Neural cell (in vitro differentiated cells): Measurements from ENCODE around the gene ATP13A3. TPM values are rescaled to one million over a fixed set of nuclear protein-coding genes. Genes with fewer than 3 reads are reported as not detected.

Source experiments
- H2AFZ ChIP-seq: fragments of 200-600, 300-800 bp; sonication (generic), shearing (Covaris generic); 2 replicates; pipeline ENCODE4 v1.6.0; 2014; ENCODE audit warnings: low read depth, mild to moderate bottlenecking, antibody characterized with exemption, low read length, moderate library complexity
- H3F3A ChIP-seq: fragments of 200-600 bp; shearing (Covaris generic); 2 replicates; pipeline ENCODE4 v1.6.1; 2016; ENCODE audit warnings: mild to moderate bottlenecking, moderate library complexity, mixed read lengths, antibody characterized with exemption, low read length; ENCODE audit not compliant: insufficient read depth, poor library complexity, severe bottlenecking
- H3K27ac ChIP-seq: fragments of 200-600, 300-800 bp; sonication (generic), shearing (Covaris generic); 2 replicates; pipeline ENCODE4 v1.5.1; 2014; ENCODE audit warnings: mild to moderate bottlenecking, low read length, moderate library complexity
- H3K27me3 ChIP-seq: fragments of 300-800, 200-600 bp; sonication (generic), shearing (Covaris generic); 2 replicates; pipeline ENCODE4 v1.6.0; 2014; ENCODE audit warnings: mild to moderate bottlenecking, low read depth, low read length, moderate library complexity; ENCODE audit not compliant: insufficient read depth
- H3K36me3 ChIP-seq: fragments of 300-800, 200-600 bp; sonication (generic), shearing (Covaris generic); 2 replicates; pipeline ENCODE4 v1.5.1; 2014; ENCODE audit warnings: mild to moderate bottlenecking, antibody characterized with exemption, low read length, moderate library complexity; ENCODE audit not compliant: insufficient read depth
- H3K4me2 ChIP-seq: fragments of 300-800, 200-600 bp; sonication (generic), shearing (Covaris generic); 2 replicates; pipeline ENCODE4 v1.6.0; 2014; ENCODE audit warnings: mild to moderate bottlenecking, low read length
- H3K4me3 ChIP-seq: fragments of 300-800, 200-600 bp; sonication (generic), shearing (Covaris generic); 2 replicates; pipeline ENCODE4 v1.5.1; 2014; ENCODE audit warnings: mild to moderate bottlenecking, low read length, moderate library complexity
- H3K79me2 ChIP-seq: fragments of 200-600 bp; shearing (Covaris generic); replicated peaks from 2 replicates; pipeline ENCODE4 v1.6.0; 2014; ENCODE audit warnings: mild to moderate bottlenecking, low read length, moderate library complexity; ENCODE audit not compliant: insufficient read depth
- H3K9ac ChIP-seq: fragments of 300-800, 200-600 bp; sonication (generic), shearing (Covaris generic); 2 replicates; pipeline ENCODE4 v1.6.1; 2016; ENCODE audit warnings: mild to moderate bottlenecking, low read length, mixed read lengths
- H3K9me2 ChIP-seq: fragments of 200-600 bp; shearing (Covaris generic); 2 replicates; pipeline ENCODE4 v1.6.1; 2016; ENCODE audit warnings: mild to moderate bottlenecking, low read length, mixed read lengths; ENCODE audit not compliant: insufficient read depth
- H3K9me3 ChIP-seq: fragments of 200-600, 300-800 bp; sonication (generic), shearing (Covaris generic); 2 replicates; pipeline ENCODE4 v1.6.1; 2016; ENCODE audit warnings: mild to moderate bottlenecking, mixed run types, low read length, moderate library complexity, mixed read lengths
- H4K20me1 ChIP-seq: fragments of 200-600 bp; shearing (Covaris generic); 2 replicates; pipeline ENCODE4 v1.6.1; 2016; ENCODE audit warnings: mild to moderate bottlenecking, mixed run types; ENCODE audit not compliant: insufficient read depth
- EP300 ChIP-seq: fragments of 450-650 bp; conservative IDR thresholded peaks from 2 replicates; pipeline ENCODE4 v1.6.1; 2014; ENCODE audit warnings: antibody characterized with exemption, mild to moderate bottlenecking, moderate library complexity; ENCODE audit not compliant: poor library complexity, severe bottlenecking
- EZH2 ChIP-seq: fragments of 200-600, 300-800 bp; shearing (Covaris generic), sonication (generic); IDR thresholded peaks from 2 replicates; pipeline ENCODE4 v1.6.1; 2014; ENCODE audit warnings: antibody characterized with exemption, low read length, borderline replicate concordance, mild to moderate bottlenecking; ENCODE audit not compliant: insufficient read depth, poor library complexity, severe bottlenecking
- MXI1 ChIP-seq: fragments of 450-650 bp; conservative IDR thresholded peaks from 2 replicates; pipeline ENCODE4 v1.6.1; 2014; ENCODE audit warnings: antibody characterized with exemption, mild to moderate bottlenecking; ENCODE audit not compliant: poor library complexity, severe bottlenecking
- POLR2AphosphoS5 ChIP-seq: IDR thresholded peaks from 2 replicates; pipeline ENCODE4 v1.6.1; 2012
- RAD21 ChIP-seq: fragments of 450-650 bp; conservative IDR thresholded peaks from 2 replicates; pipeline ENCODE4 v1.6.1; 2014; ENCODE audit warnings: antibody characterized with exemption, mild to moderate bottlenecking, moderate library complexity
- SMC3 ChIP-seq: fragments of 450-650 bp; conservative IDR thresholded peaks from 2 replicates; pipeline ENCODE4 v1.6.1; 2014; ENCODE audit warnings: antibody characterized with exemption, mild to moderate bottlenecking, moderate library complexity; ENCODE audit not compliant: poor library complexity
- TAF1 ChIP-seq: IDR thresholded peaks from 2 replicates; pipeline ENCODE4 v1.6.1; 2012; ENCODE audit warnings: low read depth
- polyA plus RNA-seq: library from polyadenylated mRNA; depleted of rRNA; stranded (reverse); fragments of >200 nt; gene quantifications from 2 replicates; pipeline ENCODE4 v1.2.3, GENCODE V29; 2014
- TF ChIP-seq, protein P1 (sequence below): IDR thresholded peaks from 2 replicates; pipeline ENCODE4 v1.6.1; 2012; ENCODE audit warnings: borderline replicate concordance
- TF ChIP-seq, protein P2 (sequence below): fragments of 450-650 bp; IDR thresholded peaks from 2 replicates; pipeline ENCODE4 v1.5.1; 2014; ENCODE audit warnings: antibody characterized with exemption, mild to moderate bottlenecking, moderate library complexity; ENCODE audit not compliant: poor library complexity, severe bottlenecking

Gene ATP13A3
- polyA plus RNA-seq, 1 donor from 2014 or later, result 64.7 TPM

DNA sequence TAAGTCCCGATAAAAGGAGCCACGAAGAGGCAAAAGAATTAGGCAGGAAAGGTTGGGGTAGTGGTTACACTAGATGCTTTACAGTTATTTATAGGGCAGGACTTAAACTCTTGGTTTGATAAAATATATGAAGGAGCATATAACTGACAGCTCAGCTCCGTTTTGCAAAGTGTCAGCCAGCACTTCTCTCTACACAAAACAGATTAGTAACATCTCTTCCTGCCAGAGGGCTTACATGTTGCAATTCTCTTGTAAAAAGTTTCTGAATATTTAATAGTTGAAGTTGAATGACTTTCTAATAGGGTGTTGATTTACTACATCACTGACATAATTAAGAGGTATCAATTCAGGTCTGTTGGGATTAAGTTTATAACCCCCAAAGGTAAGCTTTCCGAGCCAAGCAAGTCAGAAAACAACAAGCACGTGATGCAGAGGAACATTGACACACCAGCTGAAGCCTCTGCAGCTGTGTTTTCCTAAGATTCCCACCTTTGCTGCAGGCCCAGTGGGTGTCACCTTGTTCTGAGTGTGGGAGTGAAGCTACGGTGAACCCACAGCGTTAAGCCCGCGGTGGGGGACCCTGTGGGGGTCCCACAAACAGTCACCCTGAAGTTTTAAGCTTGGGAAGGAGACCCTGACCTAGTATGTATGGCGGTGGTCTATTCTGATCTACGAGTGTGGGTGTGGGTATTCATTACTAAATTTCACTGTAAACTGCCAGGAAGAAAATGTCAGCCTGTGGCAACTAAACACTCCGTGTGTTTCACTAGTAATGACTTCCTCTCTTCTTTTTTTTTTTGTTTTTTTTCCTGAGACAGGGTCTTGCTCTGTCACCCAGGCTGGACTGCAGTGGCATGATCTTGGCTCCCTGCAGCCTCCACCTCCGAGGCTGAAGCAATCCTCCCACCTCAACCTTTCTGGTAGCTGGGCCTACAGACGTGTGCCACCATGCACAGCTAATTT, 22.0 kb upstream of the ATP13A3 start:
- H3K4me3 ChIP-seq, result no peak overlapping the region
- H3K36me3 ChIP-seq, result no peaks in the 10 kb centered on the region
- TF ChIP-seq EP300 (no peak), TAF1 (no peak), RAD21 (no peak), EZH2 (no peak), MXI1 (no peak), POLR2AphosphoS5 (no peak), SMC3 (no peak)
- TF ChIP-seq, protein P1, sequence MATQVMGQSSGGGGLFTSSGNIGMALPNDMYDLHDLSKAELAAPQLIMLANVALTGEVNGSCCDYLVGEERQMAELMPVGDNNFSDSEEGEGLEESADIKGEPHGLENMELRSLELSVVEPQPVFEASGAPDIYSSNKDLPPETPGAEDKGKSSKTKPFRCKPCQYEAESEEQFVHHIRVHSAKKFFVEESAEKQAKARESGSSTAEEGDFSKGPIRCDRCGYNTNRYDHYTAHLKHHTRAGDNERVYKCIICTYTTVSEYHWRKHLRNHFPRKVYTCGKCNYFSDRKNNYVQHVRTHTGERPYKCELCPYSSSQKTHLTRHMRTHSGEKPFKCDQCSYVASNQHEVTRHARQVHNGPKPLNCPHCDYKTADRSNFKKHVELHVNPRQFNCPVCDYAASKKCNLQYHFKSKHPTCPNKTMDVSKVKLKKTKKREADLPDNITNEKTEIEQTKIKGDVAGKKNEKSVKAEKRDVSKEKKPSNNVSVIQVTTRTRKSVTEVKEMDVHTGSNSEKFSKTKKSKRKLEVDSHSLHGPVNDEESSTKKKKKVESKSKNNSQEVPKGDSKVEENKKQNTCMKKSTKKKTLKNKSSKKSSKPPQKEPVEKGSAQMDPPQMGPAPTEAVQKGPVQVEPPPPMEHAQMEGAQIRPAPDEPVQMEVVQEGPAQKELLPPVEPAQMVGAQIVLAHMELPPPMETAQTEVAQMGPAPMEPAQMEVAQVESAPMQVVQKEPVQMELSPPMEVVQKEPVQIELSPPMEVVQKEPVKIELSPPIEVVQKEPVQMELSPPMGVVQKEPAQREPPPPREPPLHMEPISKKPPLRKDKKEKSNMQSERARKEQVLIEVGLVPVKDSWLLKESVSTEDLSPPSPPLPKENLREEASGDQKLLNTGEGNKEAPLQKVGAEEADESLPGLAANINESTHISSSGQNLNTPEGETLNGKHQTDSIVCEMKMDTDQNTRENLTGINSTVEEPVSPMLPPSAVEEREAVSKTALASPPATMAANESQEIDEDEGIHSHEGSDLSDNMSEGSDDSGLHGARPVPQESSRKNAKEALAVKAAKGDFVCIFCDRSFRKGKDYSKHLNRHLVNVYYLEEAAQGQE, result no peak
- TF ChIP-seq, protein P2, sequence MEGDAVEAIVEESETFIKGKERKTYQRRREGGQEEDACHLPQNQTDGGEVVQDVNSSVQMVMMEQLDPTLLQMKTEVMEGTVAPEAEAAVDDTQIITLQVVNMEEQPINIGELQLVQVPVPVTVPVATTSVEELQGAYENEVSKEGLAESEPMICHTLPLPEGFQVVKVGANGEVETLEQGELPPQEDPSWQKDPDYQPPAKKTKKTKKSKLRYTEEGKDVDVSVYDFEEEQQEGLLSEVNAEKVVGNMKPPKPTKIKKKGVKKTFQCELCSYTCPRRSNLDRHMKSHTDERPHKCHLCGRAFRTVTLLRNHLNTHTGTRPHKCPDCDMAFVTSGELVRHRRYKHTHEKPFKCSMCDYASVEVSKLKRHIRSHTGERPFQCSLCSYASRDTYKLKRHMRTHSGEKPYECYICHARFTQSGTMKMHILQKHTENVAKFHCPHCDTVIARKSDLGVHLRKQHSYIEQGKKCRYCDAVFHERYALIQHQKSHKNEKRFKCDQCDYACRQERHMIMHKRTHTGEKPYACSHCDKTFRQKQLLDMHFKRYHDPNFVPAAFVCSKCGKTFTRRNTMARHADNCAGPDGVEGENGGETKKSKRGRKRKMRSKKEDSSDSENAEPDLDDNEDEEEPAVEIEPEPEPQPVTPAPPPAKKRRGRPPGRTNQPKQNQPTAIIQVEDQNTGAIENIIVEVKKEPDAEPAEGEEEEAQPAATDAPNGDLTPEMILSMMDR, result no peak
- no peaks in the 10 kb centered on the region for H3K9me2 ChIP-seq
- H2AFZ ChIP-seq, result no peak overlapping the region
- H3K79me2 ChIP-seq, result no peaks in the 10 kb centered on the region
- H3K27me3 ChIP-seq, result no peaks in the 10 kb centered on the region
- no peak overlapping the region for H3K4me2 ChIP-seq
- no peaks in the 10 kb centered on the region for H3K9me3 ChIP-seq
- no peaks in the 10 kb centered on the region for H3F3A ChIP-seq
- H3K9ac ChIP-seq, result no peak overlapping the region
- H3K27ac ChIP-seq, result no peak overlapping the region
- H4K20me1 ChIP-seq, result no peaks in the 10 kb centered on the region

DNA sequence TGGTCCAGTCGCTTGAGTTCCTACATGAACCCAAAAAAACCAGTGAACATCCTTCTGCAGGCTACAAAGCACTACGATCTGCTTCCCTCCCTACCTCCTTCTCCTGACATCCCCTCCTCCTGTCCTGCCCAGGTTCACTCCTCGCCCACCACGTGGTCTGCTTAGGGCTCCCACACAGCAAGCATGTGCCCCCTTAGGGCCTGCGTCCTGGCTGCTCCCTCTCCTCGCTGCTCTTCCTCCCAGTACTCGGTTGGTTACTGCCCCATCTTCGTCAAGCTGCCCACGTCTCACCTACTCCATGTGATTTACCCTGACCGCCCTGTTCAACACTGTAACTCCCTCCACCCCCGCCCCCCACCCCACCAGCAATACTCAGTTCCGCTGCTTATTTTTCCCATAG, 20.8 kb upstream of the ATP13A3 start:
- Histone ChIP-seq H3K9me2 (no peaks in the 10 kb centered on the region), H3F3A (no peaks in the 10 kb centered on the region), H2AFZ (no peak overlapping the region), H4K20me1 (no peaks in the 10 kb centered on the region), H3K27me3 (no peaks in the 10 kb centered on the region), H3K27ac (no peak overlapping the region), H3K79me2 (no peaks in the 10 kb centered on the region), H3K4me2 (no peak overlapping the region), H3K36me3 (no peaks in the 10 kb centered on the region), H3K9me3 (no peaks in the 10 kb centered on the region), H3K9ac (no peak overlapping the region), H3K4me3 (no peak overlapping the region)
- TF ChIP-seq EZH2 (no peak), TAF1 (no peak), MXI1 (no peak), SMC3 (no peak), POLR2AphosphoS5 (no peak), EP300 (no peak), RAD21 (no peak)
- TF ChIP-seq, protein P1, result no peak
- TF ChIP-seq, protein P2, result no peak
